ENCODE results near the gene NAA25. TPM values are rescaled to one million over a fixed set of nuclear protein-coding genes. Genes with fewer than 3 reads are reported as not detected.

NAA25 gene
- total and polyA plus RNA-seq, 2 donors (not counting 3 experiments of a cell fraction or from before 2014, with no cell fraction given) = 5.3 to 25.5 TPM

GRCh38 chr12:112140728-112141127 is 32.1 kb upstream of the NAA25 start:
- no peak overlapping the region for H3K9ac ChIP-seq (replicated peaks; ENCODE audit: extremely low read depth, insufficient read depth, low read length)
- H3K4me1 ChIP-seq (ENCODE audit: control insufficient read depth, extremely low read depth, insufficient read depth, low read length) = peaks cover 3% of the 10 kb centered on the region
- no peak overlapping the region for H3K4me3 ChIP-seq (replicated peaks in 1 of 3; ENCODE audit: insufficient read depth in 1 of 3, low read depth in 1 of 3, low read length in 3 of 3)
- dilution Hi-C loops (cut with MboI; ENCODE audit: extremely low pct_ligation_motif_present, low sequenced_read_pairs) = no loop called here
- DNase-seq (ENCODE audit: low read depth, low spot score) (no peak), FAIRE-seq (no peak)
- no TSS peak for BruUV-seq (replicated peaks)
- H3K27ac ChIP-seq (ENCODE audit: insufficient read depth, low read depth, low read length) = no peak overlapping the region
- H3K4me2 ChIP-seq (ENCODE audit: insufficient read depth, low read length) = no peak overlapping the region
- no peaks in the 10 kb centered on the region for H4K20me1 ChIP-seq (replicated peaks; ENCODE audit: control insufficient read depth, extremely low read depth, insufficient read depth, low read length)
- POLR2A ChIA-PET = no interaction called here
- H3K27me3 ChIP-seq (ENCODE audit: control insufficient read depth in 2 of 2, insufficient read depth in 2 of 2, low read length in 2 of 2) = no peaks in the 10 kb centered on the region
- H3K36me3 ChIP-seq (ENCODE audit: control insufficient read depth in 2 of 2, extremely low read depth in 1 of 2, insufficient read depth in 2 of 2, low read length in 2 of 2) = peaks cover 19% of the 10 kb centered on the region in 2 experiments
- CTCF ChIA-PET = no interaction called here
- no peaks in the 10 kb centered on the region for H3K79me2 ChIP-seq (ENCODE audit: control insufficient read depth, insufficient read depth, low read length)
- TF ChIP-seq CTCF (IDR thresholded peaks at IDR 0.05; ENCODE audit: extremely low read depth in 1 of 2, insufficient read depth in 1 of 2, low read depth in 1 of 2, low read length in 2 of 2) = no peak
- no peak for TF ChIP-seq GATA2 (IDR thresholded peaks at IDR 0.05; ENCODE audit: insufficient read depth, insufficient read length, low read depth, low read length)
- TF ChIP-seq MYC (IDR thresholded peaks at IDR 0.05; ENCODE audit: low read depth, low read length) = no peak
- no peak for TF ChIP-seq POLR2A (IDR thresholded peaks at IDR 0.05; ENCODE audit: low read depth, low read length)
- TF ChIP-seq JUN (IDR thresholded peaks at IDR 0.05; ENCODE audit: borderline replicate concordance, insufficient read depth, insufficient read length, low read depth) = no peak
- no peak for TF ChIP-seq MAX (IDR thresholded peaks at IDR 0.05; ENCODE audit: insufficient read depth, insufficient read length)
- no peak for TF ChIP-seq POLR2AphosphoS5 (IDR thresholded peaks at IDR 0.05; ENCODE audit: insufficient read depth, low read depth, low read length)
- no peak for TF ChIP-seq FOS (IDR thresholded peaks at IDR 0.05; ENCODE audit: borderline replicate concordance, insufficient read depth, low read length)
- no peak for TF ChIP-seq EZH2 (IDR thresholded peaks at IDR 0.05; ENCODE audit: borderline replicate concordance, low read depth, low read length, severe bottlenecking)
- intact Hi-C loops (cut with micrococcal nuclease) = no loop called here
- no peaks in the 10 kb centered on the region for H3K9me3 ChIP-seq (replicated peaks; ENCODE audit: control insufficient read depth, insufficient read depth, low read length)
- H3K9me1 ChIP-seq (replicated peaks; ENCODE audit: control insufficient read depth, extremely low read depth, insufficient read depth, low read length) = no peaks in the 10 kb centered on the region
- no peak overlapping the region for H2AFZ ChIP-seq (ENCODE audit: low read depth, low read length)

Data from endothelial cell of umbilical vein (primary cell).